ENCODE data around the gene ELMO1.

Gene ELMO1

DNA sequence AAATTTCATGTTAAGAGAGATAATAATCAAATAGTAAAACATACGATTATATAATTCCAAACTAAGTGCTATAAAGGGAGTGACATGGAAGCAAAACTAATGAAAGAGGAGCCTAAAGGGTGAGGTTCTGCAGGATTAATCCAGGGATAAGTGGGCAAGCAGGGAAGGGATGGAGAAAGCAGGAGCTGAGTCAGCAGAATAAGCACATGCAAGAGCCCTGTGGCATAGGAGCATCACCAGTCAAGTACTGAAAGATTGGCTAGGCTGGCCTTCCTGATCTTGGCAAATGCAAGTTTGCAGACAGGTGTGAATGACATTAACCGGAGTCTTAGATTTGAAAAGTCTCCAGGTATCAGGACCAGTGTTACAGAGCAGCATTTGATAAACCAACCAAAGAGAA, 336.4 kb downstream of the ELMO1 start:
- DNase-seq: no peak

DNA sequence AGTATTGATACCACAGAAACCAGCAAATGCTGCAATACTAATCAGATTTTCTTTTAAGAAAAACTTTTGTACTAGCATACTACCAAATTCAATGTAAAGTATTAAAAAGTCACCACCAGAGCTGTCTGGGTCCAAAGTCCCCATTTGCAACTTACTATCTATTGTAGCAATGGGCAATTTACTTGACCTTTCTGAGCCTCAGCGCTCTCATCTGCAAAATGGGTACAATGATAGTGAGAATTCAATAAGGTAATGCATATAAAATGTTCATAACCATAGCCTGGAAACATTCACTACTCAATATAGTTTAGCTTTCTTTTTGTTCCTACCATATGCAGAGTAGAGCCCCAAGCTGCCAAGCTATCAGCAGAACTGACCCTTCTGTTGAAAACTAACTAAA, 337.2 kb downstream of the ELMO1 start:
- DNase-seq: no peak

DNA sequence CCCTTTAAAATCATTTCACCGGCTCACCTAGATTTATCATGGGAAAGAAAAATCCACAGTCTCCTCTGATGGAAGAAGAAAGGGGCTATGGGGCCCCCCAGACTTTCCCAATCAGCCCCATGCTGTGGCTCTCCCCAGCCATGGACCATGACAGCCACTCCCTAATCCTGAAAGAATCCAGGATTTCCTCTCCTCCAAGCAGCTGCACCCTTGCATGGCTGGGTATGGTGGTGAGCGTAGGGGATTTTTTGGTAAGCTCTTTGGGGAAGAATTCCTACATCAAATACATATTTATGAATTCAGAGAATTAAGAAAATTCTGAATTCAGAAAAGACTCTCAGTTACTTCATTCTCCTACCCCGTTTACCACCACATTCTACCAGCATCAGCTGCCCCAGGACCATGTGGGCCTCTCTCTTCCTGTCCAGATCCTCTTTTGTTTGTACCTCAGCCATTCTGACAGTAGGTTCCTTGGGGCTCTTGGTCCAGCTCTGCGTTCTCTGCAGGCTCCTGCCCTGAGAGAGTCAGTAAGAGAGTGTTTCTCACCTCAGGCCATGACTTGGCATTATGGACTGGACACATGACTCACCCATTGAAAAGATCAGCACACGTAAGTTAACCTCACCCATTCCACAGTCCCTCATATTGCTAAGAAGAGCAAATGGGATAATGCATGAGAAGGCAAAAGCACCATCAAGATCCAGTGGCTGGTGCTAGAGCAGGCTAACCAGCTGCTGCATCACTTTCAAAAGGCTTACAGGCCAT, 337.8 kb downstream of the ELMO1 start:
- DNase-seq: no peak

DNA sequence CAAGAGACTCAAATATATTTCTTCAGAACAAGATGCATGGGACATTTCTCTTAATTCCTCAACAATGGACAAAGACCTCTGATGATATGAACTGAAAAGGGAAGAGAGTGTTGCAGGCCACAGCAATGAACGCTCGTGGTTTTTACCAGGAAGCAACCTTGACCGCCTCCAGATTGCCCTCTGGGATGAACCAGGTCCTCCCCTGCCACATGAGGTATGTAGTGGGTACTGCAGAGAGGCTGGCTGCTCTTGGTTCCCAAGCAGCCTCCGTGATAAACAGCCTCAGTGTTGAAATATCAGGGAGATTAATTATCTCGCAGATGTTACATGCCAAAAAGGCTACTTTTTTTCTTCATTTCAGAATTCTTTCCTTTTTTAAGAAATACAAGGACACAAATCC, 338.8 kb downstream of the ELMO1 start:
- DNase-seq: no peak

DNA sequence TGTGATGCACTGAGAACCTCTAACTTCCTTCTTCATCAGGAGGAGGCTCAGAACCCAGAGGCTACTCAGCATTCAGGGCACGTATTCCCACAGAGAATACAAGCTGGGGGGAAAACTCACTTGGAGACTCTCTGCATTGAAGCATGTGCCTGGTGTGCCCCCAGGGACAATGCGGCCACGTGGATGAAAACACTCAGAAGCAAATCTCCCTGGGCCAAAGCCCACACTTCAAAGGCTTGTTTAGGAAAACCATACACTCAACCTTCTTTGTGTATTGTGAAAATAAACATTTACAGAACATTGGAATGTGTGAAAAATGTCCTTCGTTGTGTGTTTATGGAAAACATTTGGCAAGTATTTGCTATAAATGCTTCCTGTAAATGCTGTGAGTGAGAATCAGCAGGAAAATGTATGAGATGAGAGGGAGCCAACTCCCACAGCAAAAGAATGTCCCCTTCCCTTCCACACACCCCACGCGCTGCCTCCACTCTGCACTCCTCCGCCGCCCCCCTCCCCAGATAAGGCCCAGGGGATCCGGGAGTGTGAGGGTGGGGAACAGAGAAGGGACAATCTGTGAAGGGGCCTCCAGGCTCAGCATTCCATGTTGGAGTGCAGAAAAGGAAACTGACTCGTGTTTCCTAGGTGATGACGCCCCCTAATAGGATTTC, 339.5 kb downstream of the ELMO1 start:
- no peak for DNase-seq

- no peak for DNase-seq
These were observed 340.0 kb downstream of the ELMO1 start for GRCh38 chr7:37108615-37109014.

DNA sequence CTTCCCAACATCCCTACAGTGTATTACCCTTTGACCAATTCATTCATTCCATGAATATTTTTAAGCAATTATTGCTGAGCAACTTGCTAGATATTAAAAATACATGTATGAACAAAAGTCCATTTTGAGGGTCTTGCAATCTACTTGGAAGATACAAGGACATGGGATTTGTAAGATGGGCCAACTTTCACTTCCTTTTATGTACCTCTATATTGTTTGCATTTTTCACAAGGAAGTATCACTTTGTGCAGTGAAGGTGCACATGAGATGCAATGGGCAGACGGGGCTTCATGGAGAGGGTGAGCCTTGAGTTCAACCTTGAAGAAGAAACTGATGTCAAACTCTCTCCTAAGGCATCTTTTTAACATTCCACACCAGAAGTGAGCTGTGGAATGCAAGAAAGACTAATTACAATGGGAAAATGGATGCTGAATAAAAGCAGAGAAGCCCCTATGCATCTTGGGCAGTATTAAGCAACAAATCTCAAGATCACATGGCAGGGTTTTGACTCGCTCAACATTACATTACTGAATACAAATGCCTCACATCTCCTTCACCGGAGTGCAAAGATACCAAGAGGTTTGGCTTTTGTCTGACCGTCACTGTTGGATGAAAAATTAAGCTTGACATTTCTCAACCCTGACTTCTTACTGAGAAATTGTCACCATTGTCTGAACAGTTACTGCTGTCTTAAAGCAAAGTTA, 341.5 kb downstream of the ELMO1 start:
- DNase-seq: no peak

DNA sequence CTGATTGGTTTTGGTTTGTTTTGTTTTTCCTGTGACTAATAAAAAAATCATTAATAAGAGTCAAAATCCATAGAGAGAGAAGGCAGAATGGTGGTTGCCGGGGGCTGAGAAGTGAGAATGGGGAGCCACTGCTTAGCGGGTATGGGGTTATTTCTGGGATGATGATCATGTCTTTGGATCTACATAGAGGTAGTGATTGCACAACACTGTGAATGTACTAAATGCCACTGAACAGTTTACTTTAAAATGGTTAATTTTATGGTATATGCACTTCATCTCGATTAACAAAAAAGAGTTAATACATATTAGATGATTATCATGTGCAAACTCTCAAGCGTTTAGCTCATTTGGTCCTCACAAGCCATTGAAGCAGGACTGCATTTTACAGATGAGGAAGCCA, 342.9 kb downstream of the ELMO1 start:
- DNase-seq: no peak

GRCh38 chr7:37104822-37105518, 343.7 kb downstream of the ELMO1 start:
- no peak for DNase-seq

GRCh38 chr7:37102518-37103137, 346.0 kb downstream of the ELMO1 start:
- DNase-seq: no peak

- DNase-seq: no peak
These were observed 347.8 kb downstream of the ELMO1 start for GRCh38 chr7:37100735-37101331.

DNA sequence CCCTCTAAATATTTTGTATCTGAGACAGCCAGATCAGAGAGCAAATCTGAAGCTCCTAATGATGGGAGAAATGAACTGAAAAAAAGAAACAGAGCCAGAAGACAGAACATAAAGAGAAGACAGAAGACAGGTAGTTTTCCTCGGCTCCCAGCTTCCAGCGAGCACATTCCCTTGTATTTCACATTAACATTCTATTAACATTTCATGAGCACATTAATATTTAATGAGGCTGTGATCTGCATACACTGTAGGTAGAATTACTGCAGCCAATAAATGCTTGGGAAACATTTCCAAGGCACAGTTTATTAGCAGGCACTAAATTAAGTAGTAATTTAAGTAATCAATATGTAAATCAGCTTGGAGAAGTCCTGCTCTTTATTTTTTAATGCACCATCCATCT, 349.9 kb downstream of the ELMO1 start:
- no peak for DNase-seq

- DNase-seq: no peak
These were observed 350.7 kb downstream of the ELMO1 start for GRCh38 chr7:37097983-37098382.

DNA sequence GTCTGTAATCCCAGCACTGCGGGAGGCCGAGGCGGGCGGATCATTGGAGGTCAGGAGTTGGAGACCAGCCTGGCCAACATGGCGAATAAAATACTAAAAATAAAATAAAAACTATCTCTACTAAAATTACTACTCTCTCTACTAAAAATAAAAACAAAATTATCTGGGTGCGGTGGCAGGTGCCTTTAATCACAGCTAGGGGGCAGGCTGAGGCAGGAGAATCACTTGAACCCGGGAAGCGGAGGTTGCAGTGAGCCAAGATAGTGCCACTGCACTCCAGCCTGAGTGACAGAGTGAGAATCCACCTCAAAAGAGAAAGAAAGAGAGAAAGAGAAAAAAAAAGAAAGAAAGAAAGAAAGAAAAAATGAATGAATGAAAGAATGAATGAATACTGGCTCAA, 351.4 kb downstream of the ELMO1 start:
- DNase-seq: no peak

DNA sequence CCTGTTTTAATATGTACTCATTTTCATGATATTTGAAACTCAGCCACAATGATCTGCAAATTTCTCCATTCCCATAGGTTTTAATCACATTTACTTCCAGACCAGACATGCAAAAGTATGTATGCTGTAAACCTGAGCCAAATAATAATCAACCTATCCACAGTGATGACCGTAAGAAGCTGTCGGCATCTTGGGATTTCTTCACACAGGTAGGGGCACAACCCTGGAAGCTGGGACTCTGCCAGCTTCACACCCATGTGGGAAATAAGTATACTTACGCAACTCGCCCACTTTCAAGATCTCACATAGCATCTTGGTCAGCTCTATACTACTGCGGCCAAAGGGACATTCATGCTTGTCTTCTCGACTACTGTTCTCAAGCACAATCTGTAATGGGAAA, 352.3 kb downstream of the ELMO1 start:
- DNase-seq: no peak

GRCh38 chr7:37095122-37095521, 353.5 kb downstream of the ELMO1 start:
- DNase-seq: no peak

DNA sequence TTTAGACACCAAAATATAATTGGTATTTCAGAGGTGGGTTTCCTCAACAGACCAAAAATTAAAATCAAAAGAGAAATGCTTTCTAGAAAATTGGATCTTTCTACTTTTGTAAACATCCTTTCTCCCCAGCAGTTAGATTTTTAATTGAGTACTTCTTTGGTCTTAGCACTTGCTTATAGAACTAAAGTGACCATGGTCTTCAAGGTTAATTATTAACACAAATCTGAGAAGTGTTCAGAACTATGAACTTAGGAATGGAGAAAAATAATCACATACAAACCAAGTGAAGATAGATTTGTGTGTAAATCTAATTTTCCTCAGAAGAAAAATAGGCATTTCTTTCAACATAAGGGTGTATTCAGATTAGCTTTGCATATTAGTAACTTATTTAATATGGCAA, 355.4 kb downstream of the ELMO1 start:
- no peak for DNase-seq

DNA sequence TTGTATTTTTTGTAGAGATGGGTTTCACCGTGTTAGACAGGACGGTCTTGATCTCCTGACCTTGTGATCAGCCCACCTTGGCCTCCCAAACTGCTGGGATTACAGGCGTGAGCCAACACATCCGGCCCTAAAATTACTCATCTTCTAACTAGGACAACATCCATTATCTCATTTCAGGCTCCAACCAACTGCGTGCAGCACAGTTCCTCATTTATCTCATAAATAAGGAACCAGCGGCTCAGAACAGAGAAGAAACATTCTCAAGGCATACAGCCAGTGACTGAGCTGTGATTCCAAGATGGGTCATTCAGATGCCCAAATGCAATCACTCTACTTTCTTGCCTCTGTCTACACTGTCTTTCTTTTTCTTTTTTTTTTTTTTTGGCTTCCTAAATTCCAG, 356.1 kb downstream of the ELMO1 start:
- no peak for DNase-seq

- no peak for DNase-seq
These were observed 358.7 kb downstream of the ELMO1 start for GRCh38 chr7:37089972-37090371.

DNA sequence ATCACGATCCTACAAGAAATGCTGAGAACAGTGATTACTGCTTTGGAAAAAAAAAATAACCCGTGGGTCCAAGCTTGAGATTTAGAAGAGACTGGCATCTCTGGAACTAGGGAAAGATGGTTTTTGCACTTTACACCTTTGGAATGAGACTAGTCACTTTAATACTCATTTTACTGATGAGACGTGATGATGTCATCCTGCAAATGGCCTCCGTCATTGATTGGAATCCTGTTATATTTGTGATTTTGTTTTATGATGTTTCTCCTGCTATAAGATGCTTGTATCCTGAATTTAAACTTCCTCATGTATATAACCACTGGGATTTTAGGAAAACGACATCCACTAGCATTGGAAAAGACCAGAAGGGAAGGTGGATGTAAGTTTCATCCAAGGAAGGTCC, 363.1 kb downstream of the ELMO1 start:
- no peak for DNase-seq

- DNase-seq: no peak
These were observed 364.4 kb downstream of the ELMO1 start for GRCh38 chr7:37084303-37084702.

DNA sequence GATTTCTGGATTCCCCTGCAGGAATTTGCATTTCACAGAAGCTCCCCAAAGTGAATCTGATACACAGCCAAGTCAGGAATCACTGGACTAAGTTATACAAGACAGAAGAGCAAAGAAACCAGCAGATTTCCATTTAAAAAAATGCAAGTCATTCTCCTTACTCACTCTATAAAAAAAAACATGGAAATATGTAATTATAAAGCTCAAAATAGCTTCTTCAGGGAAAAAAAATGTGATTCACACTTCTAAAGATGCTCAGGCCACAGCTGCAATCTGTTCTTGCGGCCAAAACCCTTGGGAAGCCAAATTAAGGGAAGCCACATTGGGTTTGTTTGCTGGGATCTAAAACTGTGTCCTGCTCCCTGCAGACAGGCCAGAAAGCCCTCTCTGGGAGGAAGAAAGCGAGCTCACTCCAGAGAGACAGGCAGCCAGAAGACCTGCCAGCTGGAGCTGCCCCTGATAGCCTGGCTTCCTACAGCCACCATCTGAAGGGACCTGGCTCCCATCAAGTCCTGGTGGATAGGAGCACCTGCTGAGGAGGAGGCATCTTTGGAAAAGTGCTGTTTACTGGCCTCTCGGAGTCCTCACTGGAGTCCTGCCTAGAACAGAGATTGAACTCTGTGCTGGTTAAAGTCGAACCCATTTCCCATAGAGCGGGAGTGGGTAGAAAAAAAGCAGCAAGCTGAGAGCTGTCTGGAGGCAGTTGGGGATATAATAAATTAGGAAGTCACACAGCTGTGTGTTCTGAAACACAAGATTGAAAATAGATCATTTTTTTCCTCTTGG, 365.2 kb downstream of the ELMO1 start:
- no peak for DNase-seq
